HG02610 (cell line): ENCODE results near the gene YKT6.

Source experiments
- ATAC-seq: cut with Tn5 transposase; IDR thresholded peaks from one replicate; pipeline ENCODE4 v1.9.1; 2021; ENCODE audit warnings: mild to moderate bottlenecking, moderate library complexity; ENCODE audit not compliant: unreplicated experiment

YKT6 gene

DNA sequence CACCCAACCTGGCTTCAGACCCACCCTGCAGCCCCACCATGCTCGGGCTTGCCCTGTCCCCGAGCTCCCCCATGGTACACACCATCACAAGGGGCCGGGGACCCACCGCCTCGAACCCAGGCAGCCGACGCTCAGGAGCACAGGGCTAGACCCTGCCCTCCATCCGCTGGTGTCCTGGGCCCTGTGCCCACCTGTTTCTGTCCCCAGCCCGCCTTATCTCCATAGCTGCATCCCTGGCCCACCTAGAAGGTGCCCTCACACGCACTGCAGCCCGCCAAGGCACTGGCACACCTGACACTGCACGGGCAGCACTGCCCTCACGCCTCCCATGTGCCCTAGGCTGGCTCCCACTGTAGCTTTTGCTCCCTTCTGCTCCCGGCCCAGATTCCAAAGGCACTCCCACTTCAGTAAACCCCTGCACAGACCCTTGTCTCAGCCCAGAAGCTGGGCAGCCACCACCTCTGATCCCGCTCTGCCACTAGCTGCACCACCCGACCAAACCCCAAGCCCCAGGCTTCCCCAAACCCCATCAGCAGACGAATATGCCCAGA lies 17.1 kb downstream of the YKT6 start:
- no peak for ATAC-seq

DNA sequence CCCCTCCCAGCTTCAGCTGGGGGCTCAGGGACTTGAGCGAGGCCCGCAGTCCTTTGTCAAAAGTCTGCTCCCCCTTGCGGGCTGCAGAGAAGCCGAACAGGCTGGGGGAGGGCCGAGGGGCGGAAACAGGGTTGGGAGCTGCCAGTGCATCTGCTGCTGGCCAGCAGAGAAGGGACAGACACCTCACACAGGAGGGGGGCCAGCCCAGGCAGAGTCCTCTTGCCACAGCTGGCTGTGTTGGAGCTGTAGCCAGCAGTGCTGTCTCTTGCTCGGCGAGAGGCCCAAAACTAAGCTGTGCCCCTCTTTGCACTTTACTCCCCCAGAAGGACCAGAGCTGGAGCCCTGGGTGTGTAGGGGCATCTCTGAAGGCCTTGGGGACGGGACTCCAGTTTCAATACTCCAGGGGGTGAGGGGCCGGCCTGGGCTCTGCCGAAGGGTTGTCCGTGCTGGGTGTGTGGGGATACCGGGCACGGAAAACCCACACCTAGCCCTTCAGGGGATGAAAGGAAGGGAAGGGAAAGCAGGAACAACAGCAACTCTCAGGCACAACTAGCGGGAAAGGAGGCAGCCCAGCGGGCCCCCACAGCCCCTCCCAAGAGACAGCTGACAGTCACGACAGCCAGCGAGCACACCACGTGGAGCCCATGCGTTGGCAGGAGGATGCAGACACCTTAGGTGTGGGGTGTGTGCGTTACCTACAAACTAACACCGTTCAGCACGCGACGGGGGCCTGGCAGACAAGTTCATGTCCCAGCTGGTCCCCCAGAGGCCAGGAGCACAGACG lies 17.8 kb downstream of the YKT6 start:
- ATAC-seq, result no peak

DNA sequence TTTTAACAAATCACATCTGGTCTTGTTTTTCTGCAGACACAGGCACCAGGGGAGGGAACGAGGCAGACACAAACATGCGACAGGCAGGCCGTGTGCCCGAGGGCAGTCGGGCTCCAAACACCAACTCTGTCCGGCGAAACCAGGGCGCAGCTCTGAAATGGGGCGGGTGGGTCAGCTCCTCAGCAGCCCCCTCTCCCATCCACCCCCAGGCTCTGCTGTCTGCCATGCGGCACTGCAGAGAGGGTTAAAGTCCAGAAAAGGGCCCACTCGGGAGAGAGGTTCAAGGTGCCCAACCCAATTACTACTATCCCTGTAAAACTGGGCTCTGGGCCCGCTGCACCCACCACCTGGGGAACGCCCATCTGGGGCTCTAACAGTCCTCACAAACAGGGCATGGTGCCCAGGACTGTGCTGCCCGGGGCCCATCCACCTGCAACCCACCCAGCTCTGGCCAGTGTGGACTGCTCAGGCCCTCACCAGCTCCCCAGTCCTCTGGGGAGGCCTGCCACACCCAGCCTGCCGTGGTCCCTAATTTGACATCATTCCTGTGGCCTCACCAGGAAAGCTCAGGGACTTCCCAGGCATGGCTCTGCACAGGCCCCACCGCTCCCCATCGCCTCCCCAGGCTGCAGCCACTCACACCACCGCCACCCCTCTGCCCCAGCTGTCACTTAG lies 18.7 kb downstream of the YKT6 start:
- ATAC-seq, result no peak

DNA sequence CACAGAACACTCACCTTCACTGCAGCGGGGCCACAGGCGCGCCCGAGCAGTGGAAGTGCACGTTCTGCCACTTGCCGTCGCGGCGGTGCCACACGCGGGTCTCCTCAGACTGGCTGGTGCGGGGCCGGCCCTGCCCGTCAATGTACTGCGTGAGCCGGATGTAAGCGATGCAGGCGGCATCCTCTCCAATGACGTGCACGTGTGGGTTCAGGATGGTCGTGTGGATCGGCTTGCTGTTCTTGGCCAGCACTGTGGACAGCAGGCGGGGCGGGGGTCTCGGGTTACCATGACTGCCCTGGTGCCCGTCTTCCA lies 19.2 kb downstream of the YKT6 start:
- no peak for ATAC-seq

DNA sequence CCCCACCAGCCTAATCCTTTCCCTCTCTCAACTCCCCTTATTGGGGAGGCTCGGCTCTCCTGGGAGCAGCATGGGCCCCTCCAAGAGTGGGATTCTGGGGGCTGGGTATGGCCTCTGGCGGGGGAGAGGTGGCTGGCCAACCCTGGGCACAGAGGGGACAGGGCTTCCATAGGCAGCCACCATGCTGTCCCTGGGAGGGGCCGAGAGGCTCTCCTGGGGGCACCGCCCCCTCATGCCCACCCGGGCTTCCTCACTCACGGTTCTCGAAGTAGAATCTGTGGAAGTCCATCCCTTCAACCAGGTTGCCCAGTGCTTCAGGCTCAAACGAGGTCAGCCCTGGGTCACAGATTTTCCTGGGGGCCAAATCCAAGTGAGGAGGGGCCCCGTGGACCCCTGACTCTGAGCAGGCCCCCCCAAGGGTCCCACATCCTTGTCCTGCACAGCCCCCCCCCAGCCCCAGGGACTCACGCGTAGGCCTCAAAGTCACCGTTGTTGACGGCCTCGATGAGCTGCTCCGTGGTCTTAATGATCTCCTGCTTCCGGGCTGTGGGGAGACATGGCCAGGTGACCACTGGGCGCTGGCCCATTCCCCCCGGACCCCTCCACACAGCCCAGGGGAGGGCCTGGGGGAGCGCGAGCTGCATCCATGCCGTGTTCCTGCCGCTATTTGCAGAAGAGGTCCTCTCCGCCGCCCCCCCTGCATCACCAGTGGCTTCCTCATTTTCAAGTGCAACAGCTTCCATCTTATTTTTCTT lies 19.8 kb downstream of the YKT6 start:
- ATAC-seq, result no peak

DNA sequence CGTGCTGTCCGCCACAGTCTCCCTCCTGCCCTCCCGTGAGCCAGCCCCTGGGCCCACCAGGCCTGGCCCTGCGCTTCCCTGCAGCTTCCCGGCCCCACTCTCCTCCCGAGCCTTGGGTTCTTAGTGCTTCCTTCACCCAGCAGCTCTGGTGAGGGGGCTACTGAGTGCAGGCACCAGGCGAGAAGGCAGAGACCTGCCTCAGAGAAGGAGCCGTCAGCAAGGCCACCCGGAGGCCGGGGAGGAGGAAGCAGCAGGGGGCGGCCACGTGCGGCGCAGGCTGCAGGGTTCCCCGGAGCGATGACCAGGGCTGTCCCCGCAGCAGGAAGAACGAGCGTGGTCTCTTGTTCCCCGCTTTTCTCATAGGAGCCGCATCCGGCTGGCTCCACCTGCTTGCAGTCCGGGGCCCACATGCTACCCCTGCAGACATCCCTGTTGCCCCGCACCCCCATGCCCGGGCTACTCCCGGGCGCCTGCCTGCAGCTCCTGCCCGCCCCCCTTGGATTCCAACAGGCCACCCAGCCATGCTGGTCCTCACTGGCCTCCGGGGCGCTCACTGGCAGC lies 20.5 kb downstream of the YKT6 start:
- no peak for ATAC-seq

DNA sequence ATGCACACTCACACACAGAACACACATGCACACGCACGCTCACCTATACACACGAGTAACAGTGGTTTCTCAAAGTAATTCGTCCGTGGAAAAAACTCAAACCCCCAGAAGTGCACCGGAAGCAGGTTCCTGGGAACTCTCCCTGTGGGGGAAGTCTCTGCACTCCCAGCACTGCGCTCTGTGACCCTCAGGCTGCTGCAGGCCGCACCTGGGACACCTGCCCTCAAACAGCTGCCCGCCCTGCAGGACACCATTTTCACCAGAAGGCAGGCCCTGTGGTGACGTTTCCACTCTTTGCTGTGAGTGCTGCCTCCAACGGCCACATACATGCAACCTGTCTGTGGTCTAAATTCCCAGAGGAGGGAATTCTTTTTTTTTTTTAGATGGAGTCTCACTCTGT lies 21.3 kb downstream of the YKT6 start:
- no peak for ATAC-seq

DNA sequence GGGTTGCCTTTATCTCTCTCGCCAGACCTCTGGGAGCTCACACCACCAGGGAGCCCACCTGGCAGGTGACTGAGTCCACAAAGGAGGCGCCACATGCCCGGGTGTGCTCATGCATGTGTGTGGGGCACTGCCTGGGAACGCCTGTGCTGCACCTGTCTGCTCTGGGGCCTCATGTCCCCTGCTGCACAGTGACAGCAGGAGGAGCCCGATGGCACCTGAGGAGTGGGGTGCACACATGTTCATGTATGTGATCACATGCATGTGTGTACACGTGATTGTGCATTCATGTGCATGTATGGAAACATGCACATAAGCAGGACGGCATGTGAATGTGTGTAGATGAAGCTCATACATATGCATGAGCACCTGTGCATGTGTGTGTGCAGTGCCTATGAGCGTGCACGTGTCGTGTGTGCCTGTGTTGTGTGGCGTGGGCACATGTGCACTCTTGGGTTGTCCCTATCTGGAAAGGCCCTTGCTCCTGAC lies 22.0 kb downstream of the YKT6 start:
- no peak for ATAC-seq

DNA sequence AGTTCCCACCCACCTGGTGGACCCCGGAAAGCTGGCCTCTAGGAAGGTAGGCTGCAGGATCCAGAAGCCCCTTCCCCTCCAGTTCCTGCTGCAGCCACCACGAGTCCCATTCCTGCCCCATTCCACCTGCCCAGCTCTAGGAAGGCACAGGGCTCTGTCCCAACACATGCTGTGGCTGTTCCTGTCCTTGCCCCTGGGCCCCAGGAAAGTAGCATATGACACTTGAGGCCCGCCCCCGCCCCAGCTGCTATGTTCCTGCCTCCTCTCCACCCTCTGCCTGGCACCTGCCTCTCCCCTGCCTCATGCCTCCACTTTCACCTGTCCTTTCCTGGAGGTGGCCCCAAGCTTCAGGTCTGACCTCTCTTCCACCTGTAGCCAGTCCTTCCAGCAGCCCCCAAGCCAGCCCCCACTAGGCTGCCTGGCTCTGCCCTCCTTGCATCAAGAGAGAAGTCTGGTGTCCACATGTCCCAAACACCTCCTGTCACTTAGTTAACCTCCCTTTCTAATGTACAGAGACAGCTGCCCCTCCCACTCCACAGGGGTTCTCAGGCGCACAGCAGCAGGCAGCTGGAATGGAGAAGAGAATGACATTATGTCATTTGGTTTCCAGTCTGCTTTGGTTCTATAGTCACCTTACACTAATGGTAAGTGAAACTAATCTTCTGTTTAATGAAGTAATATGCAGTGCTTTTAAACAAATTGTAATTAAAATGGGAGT lies 22.7 kb downstream of the YKT6 start:
- no peak for ATAC-seq

DNA sequence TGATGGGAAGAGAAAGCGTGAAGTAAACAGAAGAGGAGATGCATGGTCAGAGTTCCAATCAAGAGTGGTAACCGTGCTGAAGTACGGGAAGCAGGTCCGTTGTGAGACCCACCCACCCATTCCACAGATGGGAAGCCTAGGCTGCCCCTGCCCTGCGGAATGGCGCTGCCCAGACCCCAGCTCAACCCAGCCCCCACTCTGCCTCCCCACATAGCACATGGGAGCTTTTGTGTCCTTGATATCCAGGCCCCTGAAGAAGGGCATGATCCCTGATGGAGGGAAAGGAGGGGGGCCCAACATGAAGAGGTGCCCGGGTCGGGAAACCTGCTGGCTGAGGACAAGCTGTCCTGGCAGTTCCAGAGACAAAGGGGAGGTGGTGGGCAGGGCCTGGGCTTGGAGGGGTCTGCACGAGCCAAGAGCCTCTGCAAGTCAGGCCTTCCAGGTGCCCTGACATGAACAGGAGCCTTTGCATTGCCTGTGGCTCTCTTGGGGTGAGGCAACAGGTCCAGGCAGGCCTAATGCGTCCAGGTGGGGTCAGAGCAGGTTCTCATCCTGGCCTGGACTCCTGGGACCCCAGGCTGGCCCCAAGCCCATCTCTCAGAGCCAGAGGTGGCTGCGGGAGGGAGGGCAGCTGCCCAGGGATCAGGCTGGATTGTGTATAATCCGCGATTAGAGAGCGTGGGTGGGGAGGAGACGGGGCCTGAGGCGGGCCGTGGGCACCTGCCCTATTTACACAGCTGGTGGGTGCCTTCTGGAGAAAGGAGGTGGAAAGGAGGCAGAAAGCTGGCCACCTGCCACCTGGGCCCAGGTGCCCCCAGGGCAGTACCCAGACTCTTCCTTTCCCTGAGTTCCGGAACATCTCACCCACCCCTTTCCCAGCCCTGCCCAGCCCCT lies 23.5 kb downstream of the YKT6 start:
- ATAC-seq, result no peak

DNA sequence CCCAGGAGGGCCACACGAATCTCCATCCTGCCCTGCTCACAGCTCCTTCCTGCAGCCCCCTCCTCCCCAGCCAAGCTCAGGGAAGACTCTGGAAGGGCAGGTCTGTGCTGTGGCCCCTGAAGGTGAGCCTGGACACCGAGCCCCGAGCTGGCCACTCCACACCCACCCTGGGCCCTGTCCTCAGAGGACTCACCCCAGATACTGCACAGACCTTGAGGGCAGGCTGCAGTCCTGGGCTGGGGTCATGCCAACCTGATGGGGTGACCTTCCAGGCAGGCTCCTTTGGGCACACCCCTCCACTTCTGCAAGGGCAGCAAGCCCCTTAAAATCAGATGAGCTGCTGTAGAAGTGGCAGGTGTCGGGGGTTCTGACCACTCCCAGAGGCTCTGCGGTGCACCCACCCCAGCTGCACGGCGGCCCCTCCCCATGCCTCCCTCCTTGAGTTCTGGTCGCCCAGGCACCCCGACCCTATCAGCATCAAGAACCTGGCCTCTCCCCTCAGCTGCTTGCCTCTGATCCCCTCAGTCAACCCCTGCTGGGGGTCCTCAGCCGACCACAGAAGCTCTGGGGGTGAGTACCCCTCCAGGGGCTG lies 24.3 kb downstream of the YKT6 start:
- ATAC-seq, result no peak

DNA sequence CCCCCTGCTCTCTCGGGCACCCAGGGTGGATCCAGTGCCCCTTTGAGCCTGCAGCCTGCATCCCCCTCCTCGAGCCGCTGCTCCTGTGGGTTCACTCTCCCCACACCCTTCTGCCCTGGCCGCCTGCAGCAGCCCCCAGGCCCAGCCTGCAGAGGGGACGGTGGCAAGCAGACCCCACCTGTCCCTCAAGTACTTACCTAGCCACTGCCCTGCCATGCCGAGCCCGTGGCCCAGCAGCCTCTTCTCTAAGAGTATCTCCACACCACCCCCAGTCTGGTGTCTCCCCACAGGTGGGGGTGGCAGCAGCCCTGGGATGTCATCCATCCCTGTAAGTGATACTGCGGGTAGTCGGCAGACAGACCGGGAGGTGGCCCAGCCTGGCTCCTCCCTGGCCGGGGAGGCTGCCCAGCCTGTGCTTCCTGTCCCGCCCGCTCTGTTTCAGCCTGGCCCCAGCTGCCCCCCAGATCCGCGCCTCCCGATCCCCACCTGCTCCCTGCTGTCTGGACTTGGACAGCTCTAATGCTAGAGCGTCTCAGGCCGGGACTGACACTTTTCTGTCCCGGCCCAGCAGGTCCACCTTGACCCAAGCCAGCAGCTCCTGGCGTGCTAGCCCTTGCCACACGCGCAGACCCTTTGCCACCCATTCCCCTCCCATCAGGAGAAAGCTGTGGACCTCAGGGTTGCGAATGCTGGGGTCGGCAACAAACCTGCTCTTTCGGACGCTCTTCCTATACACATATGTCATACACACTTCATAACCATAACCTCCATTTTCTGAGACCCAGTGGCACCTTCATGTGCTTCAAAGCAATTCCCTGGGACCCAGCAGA lies 25.0 kb downstream of the YKT6 start:
- no peak for ATAC-seq

DNA sequence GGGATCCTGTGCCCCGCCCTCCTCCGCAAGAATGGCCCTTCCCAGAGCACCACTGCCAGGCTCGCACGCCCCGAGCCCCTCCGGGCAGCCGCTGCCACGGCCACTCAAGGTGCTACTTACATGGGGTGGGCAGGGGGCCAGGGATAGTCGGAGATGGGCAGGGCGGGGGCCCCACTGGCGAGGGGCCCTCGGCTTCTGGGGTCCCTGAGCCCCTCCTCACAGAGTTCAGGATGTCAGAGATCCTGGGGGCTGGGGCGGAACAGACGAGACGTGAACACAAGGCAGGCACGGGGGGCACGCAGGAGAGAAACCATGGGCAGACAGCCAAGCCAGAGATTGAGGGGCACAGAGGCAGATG lies 25.6 kb downstream of the YKT6 start:
- no peak for ATAC-seq

DNA sequence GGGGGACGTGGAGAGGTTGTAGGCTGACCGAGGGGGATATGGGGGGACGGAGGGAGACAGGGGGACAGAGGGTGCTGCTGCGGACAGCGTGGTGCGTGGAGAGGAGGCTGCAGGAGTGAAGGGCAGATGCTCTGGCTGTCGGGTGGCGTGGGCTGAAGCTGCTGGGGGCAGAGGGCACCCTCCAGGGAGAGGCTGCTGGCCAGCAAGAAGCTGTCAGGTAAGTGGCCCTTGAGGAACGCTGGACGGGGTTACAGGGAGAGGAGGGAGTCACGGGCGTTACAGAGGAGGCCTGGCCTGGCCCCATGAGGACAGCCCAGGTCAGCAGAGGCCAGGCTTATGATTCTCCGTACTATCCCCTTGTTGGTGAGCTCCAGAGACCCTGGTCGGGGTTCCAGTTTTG lies 27.1 kb downstream of the YKT6 start:
- no peak for ATAC-seq

DNA sequence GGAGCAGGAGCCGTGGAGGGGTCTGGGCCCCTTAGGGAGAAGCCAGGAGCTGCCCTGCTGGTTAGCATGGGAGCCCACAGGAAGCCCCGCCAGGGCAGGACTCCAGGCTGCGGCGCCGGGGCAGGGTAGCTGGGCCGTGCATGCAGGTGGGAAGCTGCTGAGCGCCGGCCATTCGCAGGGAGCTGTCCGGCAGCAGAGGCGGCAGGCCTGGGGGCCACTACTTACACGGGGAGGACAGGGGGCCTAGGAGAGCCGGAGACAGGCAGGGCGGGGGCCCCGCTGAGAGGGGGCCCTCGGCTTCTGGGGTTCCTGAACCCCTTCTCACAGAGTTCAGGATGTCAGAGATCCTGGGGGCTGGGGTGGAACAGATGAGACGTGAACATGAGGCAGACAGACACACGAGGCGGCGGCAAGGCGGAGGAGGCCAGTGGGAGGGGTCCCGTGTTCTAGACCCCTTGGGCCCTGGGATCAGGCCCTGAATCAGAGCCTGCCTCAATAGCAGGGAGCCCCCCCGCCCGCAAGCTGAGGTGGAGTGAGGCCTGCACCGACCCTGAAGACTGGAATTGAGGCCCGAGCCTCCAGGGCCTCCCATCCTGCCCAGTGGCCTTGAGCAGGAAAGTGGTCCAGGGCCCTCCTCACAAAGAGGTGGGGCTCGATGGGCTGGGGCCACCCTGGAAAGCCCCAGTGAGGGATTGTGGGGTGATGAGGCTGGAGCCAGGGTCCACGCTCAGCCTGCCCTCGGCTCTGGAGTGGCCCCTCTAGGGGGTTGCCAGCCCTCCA lies 28.0 kb downstream of the YKT6 start:
- no peak for ATAC-seq

DNA sequence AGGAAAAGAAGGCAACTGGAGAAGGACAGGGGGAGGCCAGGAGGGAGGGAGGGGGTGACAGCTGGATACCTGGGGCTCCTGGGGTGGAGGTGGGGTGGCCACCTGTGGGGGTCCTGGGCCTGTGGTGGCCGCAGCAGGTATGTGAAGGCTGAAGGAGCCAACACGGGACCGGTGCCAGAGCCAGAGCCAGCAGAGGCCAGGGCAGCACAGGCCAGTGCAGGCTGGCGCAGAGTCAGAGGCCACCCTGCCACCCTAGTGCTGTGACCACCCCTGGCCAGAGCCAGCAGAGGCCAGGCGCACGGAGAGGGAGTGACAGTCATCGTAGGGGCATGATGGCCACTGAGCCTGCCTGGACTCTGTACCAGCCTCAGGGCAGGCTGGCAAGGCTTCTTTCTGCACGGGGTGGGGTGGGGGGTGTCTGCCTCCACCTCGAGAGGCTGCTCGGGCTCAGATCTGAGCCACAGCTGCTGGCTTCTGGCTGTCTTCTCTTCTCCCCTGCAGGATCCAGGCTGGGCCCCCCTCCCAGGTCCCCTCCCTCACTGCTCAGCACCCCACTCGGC lies 28.8 kb downstream of the YKT6 start:
- ATAC-seq, result no peak

DNA sequence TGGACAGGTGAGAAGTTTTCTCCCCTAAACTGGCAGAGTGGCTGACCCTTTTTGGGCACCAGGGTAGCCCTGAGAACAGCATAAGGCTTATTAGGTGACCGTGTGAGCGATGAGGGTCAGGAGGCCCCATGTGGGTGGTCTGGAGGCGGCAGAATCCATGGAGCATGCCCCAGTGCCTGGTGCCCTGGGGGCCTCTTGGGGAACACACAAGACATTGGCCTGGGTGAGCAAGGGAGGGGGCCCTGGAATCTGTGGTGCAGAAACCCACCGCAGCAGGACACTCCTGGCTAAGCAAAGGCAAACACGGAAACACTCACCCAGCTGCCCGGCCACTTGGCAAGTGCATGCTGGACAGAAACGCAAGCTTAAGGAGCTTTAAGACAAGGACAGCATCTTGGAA lies 29.5 kb downstream of the YKT6 start:
- ATAC-seq, result no peak
